ENCODE data around the gene CYB561D2. TPM values are rescaled to one million over a fixed set of nuclear protein-coding genes. Genes with fewer than 3 reads are reported as not detected.

CYB561D2 gene
- total and polyA plus RNA-seq, 9 of the 15 experiments (the other 6 are each of a cell fraction or from before 2014, with no cell fraction given) = 4.2 to 16.6 (median 9.4) TPM

DNA sequence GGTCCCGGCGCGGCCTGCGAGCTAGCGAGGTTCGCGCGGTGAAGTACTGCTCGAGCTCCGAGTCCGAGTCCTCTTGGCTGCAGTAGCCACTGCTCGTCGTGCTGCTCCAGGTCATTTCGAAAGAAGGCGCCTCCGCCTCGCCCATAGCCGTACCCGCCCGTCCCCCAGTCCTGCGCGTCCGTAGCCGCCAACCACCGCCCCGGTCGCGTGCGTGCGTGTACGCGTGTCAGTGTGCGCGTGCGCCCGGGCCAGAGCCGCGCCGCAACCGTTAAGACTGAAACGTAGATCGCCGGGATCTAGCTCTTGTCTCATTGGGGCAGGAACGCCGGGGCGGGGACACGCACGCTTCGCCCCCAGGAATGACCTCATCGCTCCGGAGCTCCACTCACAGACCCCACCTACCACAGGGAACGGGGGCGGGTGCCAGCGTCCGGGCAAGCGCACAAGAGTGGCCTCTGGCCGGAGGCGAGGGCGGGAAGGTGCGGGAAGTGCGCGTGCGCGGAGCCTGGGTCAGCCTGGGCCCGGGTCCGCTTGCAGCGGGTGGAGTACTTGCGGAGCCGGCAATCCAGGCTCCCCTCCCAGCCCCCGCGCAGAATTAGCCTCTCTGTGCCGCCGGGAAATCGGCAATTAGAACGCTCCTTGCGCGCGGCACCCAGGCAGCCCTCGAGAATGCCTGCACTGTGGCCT lies 13.3 kb upstream of the CYB561D2 start (continued):
- TF ChIP-seq, protein P1, sequence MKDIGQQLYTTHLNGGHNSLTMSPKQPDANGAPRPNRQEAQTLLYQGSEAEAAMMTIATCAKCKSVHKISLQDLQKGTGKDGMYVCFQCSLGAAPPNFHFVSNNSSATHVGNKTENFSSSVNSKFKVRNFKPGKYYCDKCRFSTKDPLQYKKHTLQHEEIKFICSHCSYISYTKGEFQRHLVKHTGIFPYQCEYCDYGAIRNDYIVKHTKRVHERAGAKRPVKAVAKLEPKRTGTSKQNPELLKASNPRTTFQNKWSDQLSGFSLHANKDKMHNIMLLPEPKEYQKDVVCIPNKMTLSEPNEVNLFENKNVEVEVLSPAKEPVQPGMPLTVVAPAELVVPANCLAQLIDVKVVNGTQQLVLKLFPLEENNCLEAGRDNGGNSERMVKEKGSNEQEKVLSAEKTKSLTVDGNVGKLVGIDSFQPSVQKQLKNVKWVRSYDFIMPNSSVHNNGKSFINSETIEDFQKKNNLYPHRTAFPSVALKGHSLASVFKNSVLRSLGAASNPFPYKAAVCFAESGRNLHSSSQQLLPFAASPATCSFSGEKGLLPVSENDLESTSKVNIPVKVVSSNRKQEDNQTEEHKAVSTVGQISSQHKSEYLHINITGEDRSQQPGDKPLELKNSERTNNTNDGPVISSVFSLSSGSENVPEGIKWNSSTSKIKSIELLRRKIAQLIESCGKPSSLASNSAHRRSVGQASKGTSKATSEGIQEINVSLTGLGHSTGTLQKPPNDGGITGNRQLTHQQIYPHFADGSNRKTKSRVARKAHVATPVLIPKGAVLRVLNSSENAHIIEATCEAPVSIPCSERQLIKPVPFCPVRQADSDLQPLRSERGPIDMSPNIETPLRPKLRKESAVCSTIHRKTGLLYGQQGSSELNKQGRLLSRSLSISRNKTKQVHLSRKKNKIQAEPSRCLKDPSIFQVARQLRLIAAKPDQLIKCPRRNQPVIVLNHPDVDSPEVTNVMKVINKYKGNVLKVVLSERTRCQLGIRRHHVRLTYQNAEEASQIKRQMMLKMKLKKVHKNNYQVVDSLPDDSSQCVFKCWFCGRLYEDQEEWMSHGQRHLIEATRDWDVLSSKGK (CRISPR knock-in tag; IDR thresholded peaks at IDR 0.05) = no peak
- TF ChIP-seq BHLHE40 (IDR thresholded peaks at IDR 0.05; ENCODE audit: low read length) (peak; percentile 98), CBX1 (IDR thresholded peaks at IDR 0.05; ENCODE audit: low read depth) (0 out of 2 replicates have a peak, but pooled peaks have one; percentile 48), E2F6 (IDR thresholded peaks at IDR 0.05; ENCODE audit: borderline replicate concordance in 1 of 2, extremely low read depth in 1 of 2, insufficient read depth in 1 of 2, insufficient read length in 1 of 2, low read depth in 1 of 2, low read length in 1 of 2, poor library complexity in 1 of 2, severe bottlenecking in 1 of 2) (peak; percentile 74 to 89), SAFB (IDR thresholded peaks at IDR 0.05; ENCODE audit: borderline replicate concordance, low read depth, low read length) (peak; percentile 81), FOXA1 (IDR thresholded peaks at IDR 0.05; ENCODE audit: borderline replicate concordance) (no peak), ZNF830 (CRISPR knock-in tag; IDR thresholded peaks at IDR 0.05) (0 out of 2 replicates have a peak, but pooled peaks have one; percentile 23), SRF (CRISPR knock-in tag; IDR thresholded peaks at IDR 0.05) (peak in 1 of 2 experiments; percentile 51; a peak in 1 of 4 replicates), HNRNPLL (IDR thresholded peaks at IDR 0.05; ENCODE audit: low read depth, low read length, poor library complexity, severe bottlenecking) (peak; percentile 55), ARID2 (IDR thresholded peaks at IDR 0.05) (no peak), EP400 (IDR thresholded peaks at IDR 0.05) (peak; percentile 93), SNRNP70 (optimal IDR thresholded peaks at IDR 0.05; ENCODE audit: low read depth, low read length) (no peak), SMARCC2 (IDR thresholded peaks at IDR 0.05; ENCODE audit: low read depth) (no peak), ZNF77 (CRISPR knock-in tag; IDR thresholded peaks at IDR 0.05) (no peak), SIRT6 (IDR thresholded peaks at IDR 0.05; ENCODE audit: low read depth, low read length) (no peak), ZFP1 (CRISPR knock-in tag; IDR thresholded peaks at IDR 0.05) (no peak), HES1 (IDR thresholded peaks at IDR 0.05; ENCODE audit: low read depth) (peak; percentile 24; the same call in 1 of the 2 replicates), BCL6 (CRISPR knock-in tag; IDR thresholded peaks at IDR 0.05) (no peak)
- TF ChIP-seq, protein P2, sequence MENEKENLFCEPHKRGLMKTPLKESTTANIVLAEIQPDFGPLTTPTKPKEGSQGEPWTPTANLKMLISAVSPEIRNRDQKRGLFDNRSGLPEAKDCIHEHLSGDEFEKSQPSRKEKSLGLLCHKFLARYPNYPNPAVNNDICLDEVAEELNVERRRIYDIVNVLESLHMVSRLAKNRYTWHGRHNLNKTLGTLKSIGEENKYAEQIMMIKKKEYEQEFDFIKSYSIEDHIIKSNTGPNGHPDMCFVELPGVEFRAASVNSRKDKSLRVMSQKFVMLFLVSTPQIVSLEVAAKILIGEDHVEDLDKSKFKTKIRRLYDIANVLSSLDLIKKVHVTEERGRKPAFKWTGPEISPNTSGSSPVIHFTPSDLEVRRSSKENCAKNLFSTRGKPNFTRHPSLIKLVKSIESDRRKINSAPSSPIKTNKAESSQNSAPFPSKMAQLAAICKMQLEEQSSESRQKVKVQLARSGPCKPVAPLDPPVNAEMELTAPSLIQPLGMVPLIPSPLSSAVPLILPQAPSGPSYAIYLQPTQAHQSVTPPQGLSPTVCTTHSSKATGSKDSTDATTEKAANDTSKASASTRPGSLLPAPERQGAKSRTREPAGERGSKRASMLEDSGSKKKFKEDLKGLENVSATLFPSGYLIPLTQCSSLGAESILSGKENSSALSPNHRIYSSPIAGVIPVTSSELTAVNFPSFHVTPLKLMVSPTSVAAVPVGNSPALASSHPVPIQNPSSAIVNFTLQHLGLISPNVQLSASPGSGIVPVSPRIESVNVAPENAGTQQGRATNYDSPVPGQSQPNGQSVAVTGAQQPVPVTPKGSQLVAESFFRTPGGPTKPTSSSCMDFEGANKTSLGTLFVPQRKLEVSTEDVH (IDR thresholded peaks at IDR 0.05; ENCODE audit: low read depth, partially characterized antibody) = peak; percentile 22
